HG02642 (cell line): Measurements from ENCODE around the gene MEIS2.

Source experiments
- ATAC-seq: cut with Tn5 transposase; IDR thresholded peaks from one replicate; pipeline ENCODE4 v1.9.1; 2021; ENCODE audit warnings: mild to moderate bottlenecking; ENCODE audit not compliant: unreplicated experiment, poor library complexity

Gene MEIS2

GRCh38 chr15:37099319-37100108, 835 bp downstream of the MEIS2 start:
- no peak for ATAC-seq

DNA sequence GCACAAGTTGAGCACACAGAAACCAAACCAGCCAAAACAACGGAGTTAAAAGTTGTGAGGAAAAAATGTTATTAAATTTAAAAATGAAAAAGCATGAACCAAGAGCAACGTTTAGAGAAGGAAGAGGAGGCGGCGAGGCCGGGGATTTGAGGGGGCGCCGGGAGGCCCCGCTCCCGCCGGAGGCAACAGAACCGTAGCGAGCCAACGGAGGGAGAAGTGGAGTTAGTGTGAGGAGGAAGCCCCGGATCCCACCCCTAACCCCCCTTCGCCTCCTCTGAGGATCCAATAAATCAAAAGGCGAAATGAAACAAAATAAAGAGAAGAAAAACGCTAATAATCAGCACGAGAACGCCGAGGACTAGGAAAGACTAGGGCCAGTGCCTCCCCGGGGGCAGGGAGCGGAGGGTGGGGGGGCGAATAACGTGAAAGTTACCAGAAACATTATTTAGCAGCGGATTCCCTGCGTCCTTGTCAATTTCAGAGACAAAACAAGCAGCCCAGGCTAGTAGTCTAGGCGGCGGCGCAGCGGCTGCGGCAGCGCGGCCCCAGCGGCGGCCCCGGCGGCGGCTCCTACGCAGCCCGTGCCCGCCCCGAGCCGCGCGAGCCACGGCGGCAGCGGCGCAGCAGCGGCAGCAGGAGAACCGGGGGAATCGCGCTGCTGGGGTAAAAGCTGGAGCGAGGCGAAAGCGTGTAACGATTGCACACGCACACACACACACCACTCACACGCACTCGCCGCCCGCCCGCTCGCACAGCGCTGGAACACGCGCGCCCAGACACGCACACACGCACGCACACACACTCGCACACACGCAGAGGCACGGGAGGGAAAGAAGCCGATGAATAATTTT, 1.7 kb downstream of the MEIS2 start:
- ATAC-seq = peak; percentile 41

GRCh38 chr15:37097144-37097919, 3.0 kb downstream of the MEIS2 start:
- no peak for ATAC-seq

DNA sequence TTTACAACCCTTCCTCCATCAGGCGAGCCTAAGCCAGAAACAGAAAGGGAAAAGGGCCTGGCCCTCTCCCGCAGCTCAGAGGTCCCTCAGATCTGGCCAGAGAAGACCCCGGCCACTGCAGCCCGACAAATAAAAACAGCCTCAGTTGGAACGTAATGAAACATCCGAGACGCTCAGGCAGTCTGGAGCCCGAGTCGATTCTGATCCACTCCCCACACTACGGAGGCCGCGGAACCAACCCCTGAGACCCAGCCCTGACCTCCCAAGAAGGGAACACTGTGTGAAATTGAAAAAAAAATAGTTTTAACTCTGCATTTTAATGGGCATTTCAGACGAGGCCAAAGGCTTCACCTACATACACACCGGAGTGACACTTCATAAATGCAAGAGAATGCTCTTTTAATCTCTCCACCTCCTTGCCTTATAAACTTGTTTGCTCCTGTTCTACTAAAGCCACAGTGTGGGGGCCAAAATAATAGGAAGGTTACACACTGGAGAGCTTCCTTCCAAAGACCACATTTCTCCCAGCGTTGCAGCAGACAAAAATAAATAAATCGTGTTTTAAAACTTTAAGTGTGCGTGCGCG, 3.7 kb downstream of the MEIS2 start:
- no peak for ATAC-seq

DNA sequence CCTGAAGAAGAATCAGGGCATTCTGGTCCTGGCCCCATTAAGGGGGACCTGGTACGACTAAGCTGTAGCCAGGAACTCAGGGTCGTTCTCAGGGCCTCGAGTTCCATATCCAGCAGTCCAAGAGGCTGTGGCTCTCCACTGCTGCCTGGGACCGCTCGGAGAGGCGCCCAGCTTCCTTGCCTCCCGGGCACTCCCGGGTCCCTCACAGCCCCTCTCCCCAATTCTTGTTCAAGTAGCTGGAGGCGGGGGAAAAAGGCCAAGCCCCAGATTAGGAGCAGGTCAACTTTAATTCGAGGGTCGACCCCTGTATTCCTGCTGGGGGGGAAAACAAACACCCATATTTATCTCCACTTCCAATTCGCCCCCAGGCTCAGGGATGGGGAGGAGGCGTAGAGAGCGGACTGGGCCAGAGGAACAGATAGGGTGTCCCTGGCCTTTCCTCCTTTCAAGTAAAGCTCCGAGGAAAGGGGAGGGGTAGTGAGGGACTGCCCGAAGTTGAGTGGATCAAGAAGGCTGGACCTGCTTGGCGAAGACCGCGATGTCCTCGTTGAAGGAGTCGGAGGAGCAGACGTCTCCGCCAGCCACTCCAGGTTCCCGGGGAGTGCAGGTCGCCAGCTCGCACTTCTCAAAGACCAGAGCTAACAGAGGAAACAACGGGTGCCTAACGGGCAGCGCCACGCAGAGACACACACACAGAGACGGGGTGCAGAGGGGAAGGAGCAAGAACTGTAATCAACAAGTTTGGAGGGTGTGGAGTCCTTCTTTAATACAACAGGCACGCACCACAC, 4.4 kb downstream of the MEIS2 start:
- ATAC-seq = no peak

GRCh38 chr15:37094915-37095711, 5.2 kb downstream of the MEIS2 start:
- no peak for ATAC-seq

DNA sequence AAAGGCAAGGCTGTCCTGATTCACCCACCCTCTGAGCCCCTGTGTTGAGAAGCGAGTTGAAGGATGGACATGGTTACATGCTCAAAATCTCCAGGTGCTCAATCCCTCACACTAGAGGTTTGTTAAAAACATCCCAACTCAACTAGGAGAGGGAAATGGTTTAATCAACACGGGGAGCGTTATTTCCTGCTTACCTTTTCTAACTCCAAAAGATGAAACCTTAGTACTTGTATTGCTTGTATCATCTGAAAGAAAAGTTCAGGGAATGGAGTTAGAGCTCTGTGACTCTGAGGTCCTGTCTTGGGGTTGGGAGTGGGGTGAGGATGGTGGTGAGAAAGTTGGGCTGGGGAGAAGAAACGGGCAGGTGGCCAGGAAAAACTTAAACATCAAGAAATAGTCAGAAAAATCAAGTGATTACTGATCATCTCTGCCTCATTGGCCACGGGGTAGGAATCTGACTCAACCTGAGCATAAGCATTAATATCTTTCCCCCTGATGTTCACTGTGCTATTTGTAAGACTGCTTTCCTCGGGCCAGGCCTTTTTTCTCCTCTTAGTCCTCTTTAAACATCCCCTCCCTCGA, 5.9 kb downstream of the MEIS2 start:
- no peak for ATAC-seq

GRCh38 chr15:37093480-37094332, 6.6 kb downstream of the MEIS2 start:
- ATAC-seq = no peak

GRCh38 chr15:37090543-37091175, 9.7 kb downstream of the MEIS2 start:
- ATAC-seq = no peak

GRCh38 chr15:37088436-37088835, 11.9 kb downstream of the MEIS2 start:
- ATAC-seq = no peak

GRCh38 chr15:37087131-37087588, 13.2 kb downstream of the MEIS2 start:
- no peak for ATAC-seq

DNA sequence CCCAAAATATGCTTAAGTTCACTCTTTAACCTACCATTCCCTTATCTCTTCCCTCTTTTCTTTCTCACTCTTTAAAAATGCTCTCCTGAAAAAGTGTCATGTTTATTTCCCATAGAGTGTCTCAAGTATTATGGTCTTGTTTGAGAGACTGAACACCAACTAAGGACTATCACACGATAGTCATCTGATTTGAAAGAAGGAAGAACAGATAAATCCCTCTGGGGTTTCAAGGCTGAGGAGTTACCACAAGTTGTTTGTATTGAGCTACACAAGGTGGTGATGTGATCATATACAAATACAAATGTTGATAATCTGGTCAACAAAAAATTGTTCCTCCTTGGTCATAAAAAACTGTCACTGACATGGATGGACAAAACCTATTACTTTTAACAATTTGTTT, 13.8 kb downstream of the MEIS2 start:
- ATAC-seq = no peak

DNA sequence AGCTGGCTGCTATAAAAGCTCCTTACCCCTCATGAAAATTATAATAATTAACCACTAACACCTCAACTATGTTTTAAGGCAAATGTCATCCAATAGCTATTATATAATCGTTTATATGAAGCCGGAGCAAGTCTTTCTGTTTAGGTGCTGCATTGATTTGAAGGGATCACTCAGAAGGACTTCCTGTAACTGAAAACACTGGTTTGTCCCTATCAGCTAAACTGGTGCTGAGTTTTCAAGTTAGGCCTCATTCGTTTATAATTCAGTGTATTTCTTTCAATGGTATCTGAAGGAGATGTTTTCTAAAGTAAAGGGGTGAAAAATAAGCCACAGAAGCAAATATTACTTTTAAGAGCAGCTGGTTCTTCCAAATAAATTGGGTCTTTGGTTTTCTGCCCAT, 14.2 kb downstream of the MEIS2 start:
- no peak for ATAC-seq

DNA sequence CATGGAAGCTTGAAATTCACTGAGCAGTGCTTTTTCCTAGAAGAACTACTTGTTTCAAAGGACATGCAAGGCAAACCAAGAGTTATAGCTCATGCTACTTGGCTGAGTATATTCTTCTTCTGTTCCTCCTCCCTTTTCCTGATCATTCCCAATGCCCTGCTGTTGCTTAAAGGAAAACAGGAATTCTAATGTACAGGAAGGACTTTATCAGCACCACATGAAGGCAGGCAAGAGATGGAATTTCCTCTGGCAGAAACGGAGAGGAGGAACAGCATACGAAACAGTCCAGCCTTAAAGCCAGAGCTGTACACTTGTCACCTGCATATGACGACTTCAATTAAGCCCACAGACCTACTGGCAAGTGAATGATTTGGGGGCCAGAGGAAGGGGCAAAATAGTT, 15.7 kb downstream of the MEIS2 start:
- no peak for ATAC-seq

GRCh38 chr15:37083610-37084009, 16.7 kb downstream of the MEIS2 start:
- ATAC-seq = no peak

GRCh38 chr15:37081983-37082382, 18.4 kb downstream of the MEIS2 start:
- no peak for ATAC-seq

DNA sequence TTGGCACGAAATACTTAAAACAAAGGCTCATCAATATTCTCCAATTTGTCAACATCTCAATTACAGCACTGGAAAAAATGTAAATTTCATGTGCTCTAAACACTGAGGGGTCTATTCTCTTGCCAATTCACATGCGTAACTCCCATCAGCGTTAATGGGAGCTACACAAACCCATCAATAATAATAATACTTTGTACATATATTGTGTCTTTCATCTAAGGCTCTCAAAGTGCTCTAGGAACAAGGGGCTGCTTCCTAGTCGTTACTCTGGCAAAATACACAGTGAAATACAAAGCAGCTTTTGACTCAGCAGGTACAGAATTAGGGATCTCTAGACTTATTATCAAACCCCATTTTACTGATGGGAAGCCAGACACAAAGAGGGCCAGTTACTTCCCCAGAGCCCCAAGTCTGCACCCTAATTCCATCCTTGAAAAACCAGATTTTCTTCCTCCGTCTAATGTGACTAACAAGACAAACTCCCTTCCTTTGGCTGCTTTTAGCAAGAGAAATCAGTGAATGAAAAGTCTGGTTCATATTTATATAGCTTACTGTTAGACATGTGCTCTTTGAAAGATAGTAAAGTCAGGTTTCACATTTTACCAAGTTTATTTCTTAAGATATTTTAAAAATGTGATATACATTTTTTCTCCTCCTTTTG, 20.0 kb downstream of the MEIS2 start:
- ATAC-seq = no peak
